ENCODE data around the gene DHX35.
A peak's percentile ranks its signal among the peaks of the same experiment; 100 is the strongest.

DHX35 gene

DNA sequence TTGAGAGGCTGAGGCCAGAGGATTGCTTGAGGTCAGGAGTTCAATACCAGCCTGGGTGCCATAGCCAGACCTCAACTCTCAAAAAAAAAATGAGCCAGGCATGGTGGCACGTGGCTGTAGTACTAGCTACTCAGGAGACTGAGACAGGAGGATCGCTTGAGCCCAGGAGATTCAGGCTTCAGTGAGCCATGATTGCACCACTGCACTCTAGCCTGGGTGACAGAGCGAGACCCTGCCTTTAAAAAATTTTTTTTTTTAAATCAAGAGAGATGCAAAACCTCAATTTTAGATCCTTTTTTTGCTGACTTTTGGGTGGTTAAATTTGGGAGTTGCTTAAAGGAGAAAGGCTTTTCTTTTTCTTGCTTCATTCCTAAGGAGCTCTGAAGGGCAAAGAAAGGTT is 70.9 kb downstream of the DHX35 start:
- DNase-seq: no peak

DNA sequence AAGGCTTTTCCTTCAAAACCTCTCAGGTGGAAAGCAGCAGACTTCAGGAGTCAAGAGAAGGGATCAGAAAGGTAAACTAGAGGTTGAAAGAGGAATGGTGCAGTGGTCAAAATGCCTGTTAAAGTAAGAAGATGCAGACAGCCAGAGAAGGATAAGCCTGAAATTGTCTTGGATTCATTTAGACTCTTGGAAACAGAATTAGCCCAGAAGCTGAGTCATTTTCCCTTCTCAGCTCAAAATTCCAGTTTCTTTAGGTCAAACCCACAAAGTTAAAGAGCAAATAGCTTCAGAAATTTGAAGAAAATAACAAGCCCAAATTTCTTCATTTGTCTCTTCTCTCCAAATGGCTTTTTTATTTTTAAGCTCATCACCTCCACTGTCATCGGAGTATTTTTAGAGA is 73.9 kb downstream of the DHX35 start:
- DNase-seq: no peak

DNA sequence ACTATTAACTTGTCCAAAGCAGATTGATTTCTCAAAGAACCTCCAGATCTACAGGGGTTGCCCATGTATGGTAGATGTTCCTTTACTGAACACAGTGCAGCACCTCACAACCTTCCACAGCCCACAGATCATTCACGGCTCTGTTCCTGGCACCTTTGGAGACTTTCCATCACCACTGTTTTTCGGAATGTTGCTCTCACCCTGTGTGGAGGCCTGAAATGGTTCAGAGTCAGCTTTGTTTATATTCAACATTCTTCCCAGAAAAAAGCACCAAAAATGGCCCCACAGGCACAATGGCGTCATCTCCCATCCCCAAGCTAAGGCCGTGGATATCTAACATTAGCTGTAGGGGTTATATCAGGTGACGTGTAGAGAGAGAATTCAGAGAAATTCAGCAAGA is 74.7 kb downstream of the DHX35 start:
- no peak for DNase-seq

DNA sequence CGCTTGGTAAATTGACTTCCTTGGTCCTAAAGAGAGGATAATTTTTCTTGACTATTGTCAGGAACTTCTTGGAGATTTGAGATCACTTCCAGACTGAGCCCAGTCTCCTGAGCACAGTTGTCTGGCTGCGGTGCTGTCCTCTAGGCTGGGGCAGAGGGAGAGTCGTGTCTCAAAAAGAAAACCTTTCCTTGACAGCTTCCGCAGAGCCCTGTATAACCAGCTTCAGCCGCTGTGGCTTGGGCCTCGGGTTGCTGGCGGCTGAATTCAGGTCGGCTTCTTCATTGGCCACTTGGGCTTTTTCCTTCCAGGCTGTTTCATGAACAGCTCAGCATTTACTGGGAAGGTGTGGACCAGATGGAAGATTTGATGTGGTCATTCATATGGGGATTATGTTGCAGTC is 75.9 kb downstream of the DHX35 start:
- DNase-seq: no peak

DNA sequence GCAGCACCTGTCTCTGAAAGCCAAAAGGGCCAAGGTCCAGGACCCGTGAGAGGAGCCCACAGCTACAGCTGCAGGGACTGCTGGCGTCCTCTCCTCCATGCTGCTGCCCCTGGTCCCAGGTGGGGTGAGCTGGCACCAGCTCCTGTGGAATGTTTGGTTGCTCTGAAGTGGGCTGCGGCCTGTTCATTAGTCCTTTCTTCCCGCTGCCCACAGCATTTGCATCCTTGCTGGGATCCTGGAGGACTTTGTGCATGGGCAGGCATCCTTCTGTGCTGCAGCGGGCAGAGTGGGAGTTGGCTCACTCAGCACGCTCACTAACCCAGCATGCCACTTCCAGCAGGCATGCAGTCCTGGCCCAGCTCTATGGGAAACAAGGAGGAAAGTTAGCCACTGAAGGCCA is 76.4 kb downstream of the DHX35 start:
- DNase-seq: no peak

DNA sequence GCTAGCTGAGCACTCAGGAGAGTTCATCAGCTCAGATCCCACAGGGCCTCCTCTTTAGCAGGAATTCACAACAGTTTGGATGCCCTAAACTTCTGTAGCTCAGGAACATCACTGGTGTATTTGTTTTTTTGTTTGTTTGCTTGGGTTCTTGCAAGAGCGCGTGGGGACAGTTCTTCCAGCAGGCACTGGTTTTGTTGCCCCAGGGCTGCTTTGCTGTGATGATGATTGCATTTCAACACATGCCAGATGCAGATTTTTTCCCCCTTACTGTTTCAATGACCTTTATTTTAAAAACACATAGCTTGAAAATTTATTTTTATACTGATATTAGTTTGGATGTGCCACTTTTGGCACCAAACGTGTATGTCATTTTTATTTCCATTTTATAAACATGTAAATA is 77.1 kb downstream of the DHX35 start:
- no peak for DNase-seq

DNA sequence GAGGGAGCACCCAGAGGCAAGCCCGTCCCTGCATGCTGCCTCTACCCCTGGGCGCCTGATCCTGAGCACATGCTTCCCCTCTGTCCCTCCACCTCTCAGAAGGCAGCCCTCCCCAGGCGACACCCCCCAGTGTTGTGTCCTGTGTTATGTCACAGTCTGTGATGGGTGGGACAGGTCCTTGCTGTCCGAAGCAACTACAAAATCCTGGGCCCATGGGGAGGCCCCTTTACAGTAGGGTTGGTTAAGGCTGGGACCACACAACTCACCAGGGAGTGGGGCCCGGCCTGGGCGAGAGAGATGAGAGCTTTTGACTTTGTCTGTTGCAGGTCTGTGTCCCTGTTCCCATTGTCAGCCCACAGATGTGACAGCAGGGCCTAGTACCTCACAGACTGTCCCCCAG is 78.0 kb downstream of the DHX35 start:
- no peak for DNase-seq

DNA sequence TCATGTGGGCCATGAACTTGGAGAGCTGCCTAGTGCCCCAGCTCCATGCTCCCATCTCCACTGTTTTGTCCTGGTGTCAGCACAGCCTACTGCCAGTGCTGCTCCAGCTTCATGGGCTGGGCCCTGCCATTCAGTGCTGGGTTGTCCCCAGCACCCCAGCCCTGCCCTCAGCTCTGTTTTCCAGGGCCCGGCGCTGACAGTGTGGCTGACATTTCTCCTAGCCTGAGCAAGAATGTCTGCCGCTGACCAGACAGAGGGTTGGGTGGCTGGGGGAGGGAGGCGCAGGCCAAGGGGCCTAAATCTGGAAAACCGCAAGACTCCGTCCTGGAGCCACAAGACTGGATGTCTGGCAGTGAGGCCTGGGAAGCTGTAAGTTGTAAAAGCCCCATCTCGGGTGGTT is 78.9 kb downstream of the DHX35 start:
- no peak for DNase-seq

DNA sequence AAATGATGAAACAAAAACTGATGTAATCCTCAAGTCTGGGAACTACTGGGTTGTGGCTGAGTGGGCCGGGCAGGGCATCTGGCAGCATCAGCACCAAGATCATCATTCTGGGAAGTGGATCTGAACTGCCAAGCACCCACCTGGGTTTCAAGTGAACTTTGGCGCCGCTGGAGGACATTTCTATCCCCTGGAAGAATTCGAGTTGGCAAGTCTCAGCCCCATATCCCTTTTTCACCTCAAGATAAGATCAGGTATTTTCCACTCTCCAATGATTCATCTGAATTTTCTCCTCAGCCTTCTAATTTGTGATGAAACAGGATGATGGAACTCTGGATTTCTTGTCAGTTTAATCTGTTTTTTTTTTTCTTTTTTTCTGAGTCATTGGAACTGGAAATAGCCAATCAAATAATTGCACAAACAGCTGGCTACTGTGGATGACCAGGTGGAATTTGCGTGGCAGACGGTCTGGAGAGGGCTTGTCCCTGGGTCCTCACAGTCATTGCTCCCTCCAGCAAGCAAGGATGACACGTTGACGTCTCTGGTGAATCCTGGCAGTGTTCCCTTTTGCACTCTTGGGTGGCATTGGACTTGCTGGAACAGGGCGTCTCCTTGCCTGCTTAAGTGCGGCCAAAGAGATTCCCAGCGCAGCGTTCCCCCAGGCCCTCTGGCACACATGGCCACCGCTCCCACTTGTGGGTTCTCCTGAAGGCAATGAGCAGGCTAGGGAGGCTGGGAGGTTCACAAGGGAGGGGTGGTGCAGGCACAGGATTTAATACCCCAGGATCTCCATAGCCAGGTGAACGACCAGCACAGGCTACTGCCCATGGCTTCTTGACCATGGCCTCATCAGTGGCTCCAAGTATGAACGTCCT is 80.4 kb downstream of the DHX35 start:
- DNase-seq: no peak

DNA sequence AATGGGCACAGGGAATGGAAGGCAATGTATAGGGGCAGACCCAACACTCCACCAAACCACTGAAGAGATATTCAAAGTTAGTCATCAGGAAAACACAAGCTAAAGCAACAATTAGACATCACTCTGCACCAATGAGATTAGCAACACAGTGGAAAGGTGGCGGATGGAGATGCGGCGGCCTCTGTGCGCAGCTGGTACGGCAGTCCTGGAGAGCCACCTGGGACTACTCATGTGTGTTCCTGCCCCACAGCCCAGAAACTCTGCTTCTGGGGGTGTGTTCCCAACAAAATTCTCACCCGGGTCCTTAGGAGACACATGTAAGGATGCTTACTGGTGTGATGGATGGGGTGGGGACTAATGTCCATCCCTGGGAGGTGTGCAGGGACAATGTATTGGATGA is 82.4 kb downstream of the DHX35 start:
- no peak for DNase-seq

DNA sequence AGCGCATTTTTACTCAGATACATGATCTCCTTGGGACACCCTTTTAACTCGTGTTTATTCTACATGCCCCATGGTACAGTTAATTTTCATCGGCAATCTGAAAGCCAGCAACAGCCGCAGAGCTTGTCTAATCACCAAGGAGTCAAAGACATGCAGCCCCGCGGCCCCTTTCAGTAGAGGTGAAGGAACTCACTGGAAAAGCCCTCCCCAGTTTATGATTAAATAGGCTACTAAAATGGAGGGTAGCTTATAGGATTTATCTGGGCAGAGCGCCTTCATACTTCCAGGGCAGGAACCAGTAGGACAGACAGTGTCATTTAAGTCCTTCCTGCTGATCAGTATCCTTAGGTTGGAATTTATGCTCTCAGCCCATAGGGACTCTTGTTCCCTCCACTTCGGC is 83.5 kb downstream of the DHX35 start:
- no peak for DNase-seq

DNA sequence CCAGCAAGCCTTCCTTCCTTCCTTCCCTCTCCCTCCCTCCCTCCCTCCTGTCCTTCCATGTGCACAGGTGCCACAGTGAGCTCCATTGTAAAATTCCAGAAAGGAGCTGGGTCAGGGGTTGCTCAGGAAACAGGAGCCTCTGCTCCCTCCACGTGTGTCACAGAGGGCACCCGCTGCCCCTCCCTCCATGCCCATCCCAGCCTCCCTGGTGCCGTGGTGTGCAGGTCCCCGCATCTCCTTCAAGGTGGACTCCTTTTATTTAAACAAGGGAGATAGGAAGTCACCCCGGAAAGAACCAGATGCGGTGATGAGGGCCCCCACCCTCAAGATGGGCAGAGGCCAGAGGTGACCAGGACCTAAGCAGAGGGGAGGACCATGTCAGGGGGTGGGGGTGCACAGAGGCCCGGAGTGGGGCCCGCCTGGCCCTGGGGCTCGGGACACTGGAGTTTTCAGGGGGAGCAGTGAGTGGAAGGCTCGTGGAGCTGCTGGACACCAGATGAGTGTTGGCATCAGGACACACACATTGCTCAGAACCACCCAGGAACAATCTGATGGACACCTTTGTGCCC is 85.4 kb downstream of the DHX35 start:
- DNase-seq: no peak

DNA sequence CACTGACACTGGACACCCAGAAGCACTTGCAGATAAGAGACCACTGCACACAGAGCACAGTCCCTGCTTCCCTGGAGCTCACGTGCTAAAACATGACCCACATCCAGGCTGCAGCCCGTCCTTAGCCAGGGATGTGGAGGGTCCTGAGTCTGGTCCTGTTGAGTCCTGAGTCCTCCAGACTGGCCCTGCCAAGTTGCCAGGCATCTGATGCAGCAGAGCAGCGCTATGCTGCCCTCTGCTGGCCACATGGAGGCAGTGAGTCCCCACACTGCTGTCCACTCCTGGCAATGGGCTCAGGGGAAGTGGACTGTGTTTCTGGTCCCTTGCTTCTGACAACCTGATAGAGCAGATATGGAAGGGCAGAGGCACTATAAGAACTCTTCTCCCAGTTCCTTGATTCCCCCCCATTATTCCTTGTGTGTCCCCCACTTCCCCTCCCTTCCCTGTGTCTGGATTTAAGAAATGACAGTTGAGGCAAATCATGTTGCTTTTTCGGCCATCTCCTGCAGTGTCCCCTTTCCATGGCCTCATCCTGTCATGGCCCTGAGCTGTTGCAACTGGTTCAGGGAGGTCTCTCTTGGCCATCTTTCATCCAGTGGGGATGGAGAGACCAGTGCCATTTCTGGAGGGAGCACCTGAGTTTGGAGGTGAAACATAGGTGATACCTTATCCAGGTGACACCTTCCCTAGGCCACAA is 86.0 kb downstream of the DHX35 start:
- no peak for DNase-seq

DNA sequence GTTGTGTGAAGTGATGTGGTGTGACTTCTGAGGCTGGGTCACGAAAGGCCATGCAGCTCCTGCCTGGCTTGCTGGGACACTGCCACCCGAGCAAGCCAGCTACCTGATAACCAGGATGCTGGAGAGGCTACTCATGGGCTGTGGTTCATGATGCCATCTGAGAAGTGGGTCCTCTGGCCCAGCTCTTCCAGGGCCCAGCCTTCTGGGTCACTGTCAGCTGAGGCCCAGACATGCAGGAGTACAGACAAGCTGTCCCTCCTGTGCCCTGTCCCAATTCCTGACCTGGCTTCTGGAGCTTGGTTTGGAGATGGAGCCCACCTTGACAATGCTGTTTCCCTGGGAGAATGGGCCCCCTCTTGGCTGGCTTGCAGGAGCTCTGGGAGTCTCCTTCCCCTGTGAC is 87.0 kb downstream of the DHX35 start:
- DNase-seq: no peak

DNA sequence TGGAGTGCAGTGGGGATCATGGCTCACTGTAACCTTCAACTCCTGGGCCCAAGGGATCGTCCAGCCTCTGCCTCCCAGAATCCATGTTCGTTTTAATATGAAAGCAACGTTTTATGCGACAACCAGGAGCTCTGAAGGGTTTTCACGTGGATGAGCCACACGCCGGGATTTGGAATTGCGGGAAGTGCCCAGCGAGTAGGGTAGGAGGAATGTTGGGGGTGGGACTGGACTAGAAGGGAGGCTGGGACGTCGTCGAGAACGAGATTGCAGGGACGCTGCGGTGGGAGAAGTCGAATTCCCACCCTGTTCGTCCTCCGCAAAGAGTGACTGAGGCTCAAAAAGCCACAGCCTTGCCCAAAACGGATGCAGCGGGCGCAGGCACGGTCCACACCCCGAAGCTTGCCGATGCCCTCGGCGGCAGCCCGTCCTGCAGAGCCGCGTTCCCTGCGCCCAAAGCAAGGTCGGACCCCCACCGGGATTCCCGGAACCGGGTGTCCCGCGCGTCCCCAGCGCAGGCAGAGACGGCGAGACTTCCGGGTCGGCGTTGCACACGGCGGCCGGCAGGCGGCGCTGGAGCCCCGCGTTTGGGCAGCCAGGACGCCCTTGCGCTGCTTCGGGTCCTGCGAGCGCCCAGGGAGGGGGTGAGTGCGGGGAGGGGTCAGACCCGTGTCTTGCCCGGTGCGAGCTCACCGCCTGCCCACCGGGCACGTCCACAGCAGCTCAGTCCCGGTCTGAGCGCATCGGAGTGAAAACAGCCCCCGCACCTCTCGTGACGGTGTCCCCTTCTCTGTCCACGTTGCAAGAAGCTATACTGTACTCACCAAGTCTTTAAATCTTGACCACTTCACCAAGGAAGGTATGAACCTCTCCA is 87.8 kb downstream of the DHX35 start:
- DNase-seq: peak; percentile 23

DNA sequence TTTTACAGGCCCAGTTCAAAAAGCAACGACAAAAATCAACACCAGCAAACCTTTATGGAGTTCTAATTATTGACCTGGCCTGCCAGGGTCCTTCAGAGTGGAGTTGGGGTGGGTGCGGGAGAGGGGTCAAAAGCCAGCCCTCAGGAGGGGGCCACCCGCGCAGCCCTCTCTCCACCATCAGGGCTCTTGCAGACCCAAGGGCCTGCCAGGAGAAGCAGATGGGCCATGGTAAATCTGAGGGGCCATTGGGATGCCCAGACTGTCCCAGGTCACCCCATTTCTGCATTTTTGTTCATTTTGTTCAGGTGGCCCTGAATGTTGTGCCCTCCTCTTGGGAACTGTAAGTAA is 88.4 kb downstream of the DHX35 start:
- DNase-seq: no peak

DNA sequence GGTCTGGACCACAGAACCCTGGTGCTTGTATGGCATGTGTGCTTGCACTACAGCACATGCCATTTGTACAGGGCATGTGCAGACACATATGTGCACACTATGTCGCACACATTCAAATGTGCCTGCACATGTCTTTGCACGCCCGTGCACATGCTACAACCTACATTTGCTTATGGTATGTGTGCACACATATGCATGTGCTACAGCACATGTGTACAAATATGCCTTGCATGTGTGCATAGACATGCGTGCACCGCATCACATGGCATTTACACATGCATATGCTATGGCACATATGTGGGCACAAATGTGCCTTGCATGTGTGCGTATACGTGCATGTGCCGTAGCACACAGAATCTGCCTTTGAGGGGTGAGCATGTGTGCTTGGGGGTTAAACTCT is 90.5 kb downstream of the DHX35 start:
- DNase-seq: no peak

DNA sequence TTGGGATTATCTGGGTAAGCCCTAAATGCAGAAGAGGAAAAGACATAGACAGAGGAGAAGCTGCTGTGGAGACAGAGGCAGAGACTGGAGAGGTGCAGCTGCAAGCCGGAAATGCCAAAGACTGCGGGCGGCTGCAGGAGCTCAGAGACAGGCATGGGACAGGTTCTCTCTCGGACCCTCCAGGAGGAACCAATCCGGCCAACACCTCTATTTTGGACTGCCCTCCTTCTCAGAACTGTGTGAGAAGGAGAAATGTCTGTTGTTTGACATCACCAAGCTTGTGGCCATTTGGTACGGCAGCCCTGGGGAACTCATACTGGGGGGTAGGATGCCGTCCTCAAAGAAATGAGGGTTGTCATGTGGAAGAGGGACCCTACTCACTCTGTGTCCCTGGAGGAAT is 95.0 kb downstream of the DHX35 start:
- no peak for DNase-seq

DNA sequence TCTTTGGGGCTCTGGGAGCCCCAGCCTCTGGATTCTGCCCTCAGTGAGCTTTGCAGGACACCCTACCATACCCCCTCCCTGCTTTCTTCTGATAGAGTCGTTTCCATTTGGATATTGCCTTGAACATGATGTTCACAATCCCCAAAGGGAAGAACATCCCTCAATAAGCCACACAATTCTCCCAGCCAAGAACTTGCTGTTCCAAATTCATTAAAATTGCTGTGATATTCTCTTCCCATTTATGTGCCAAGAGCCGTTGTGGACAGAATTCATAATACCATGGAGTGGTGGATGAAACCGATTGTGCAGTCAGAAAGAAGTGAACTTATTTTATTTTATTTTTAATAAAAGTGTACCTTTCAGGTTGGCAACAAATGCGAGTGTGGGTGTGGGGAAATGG is 95.8 kb downstream of the DHX35 start:
- DNase-seq: no peak

DNA sequence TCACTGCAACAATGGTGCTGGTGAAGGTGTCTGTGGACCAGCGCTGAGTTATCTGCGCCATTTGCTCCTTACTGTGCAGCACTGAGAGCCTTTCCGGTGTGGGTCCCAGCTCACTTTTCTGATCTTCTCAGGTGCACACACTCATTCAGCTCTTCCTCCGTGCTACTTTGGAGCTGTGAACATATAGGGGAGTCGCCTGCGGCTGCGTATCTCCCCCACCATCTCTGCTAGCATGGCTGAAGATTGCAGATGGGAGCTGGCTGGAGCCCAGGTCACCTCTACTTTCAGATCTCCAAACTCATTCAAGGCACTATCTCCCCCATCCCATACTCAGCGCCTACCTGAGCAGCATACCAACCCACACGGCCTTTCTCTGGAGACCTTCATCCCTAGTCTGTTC is 96.9 kb downstream of the DHX35 start:
- no peak for DNase-seq

DNA sequence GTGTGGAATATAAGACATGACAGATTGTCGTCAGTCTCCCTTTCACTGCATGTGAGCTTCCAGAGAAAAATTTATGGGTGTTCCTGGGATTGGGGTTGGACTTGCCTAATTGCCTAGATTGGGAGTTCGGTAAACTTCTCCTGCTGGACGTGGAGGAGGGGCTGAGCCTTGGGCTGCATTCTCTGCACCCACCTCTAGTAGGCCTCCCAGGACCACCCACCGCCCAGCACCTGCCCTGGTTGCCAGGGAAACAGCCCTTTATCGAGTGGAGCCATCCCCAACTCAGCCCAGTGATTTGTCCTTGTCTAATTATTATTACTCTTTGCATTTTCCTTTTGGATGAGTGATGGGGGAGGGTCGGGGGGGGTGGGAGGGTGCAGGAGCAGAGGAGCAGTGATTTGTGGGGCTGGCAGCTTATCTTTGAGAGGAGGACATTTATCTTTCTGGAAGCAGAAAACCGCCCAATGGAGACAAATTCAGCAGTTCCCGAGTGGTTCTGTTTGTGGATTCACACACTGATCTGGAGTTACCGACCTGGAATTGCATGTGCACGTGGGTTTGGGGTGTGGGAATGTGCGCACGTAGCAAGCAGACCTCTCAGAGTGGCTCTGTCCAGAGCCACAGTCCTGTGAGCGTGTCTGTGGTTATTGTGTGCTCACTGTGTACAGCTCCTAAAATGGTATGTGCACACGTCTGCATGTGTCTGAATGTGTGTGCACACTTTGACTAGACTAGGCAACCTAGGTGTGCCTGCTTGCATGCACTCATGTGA is 104.5 kb downstream of the DHX35 start:
- no peak for DNase-seq

DNA sequence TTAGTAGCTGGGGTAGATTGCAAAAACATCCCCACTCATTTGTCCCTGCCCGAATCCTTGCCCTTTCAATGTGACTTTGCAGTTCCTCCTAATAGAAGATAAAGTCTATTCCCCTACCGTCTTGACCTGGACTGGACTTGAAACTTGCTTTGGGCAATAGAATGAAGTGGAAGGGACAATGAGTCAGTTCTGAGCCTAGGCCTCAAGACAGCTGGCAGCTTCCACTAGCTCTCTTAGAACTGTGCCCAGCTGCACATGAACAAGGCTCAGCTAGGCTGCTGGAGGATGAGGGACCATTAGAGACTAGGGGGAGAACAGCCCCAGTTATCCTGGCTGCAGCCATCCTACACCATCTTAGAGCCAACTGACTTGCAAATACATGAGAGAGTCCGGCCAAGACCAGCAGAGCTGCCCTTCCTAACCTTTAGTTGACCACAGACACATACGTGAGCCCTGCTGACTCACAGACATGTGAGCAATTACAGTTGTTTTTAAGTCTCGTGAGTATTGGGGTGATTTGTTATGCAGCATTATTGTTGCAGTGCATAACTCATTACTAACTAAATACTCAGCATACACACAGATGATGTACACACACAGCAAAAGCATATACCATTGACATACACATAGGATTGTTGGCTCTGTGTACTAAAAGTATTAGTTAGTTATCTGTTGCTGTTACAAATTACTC is 105.5 kb downstream of the DHX35 start:
- DNase-seq: no peak

Measured in NCI-H1417 treated with DMSO at 0.1 percent for 48 hours (cell line).